Measurements from ENCODE around the gene CHMP1B.
"Not testable (repeated sequence)": the region's sequence is repeated elsewhere in the genome, so short reads cannot be mapped to it uniquely, and the experiment has no call there.

Gene CHMP1B

DNA sequence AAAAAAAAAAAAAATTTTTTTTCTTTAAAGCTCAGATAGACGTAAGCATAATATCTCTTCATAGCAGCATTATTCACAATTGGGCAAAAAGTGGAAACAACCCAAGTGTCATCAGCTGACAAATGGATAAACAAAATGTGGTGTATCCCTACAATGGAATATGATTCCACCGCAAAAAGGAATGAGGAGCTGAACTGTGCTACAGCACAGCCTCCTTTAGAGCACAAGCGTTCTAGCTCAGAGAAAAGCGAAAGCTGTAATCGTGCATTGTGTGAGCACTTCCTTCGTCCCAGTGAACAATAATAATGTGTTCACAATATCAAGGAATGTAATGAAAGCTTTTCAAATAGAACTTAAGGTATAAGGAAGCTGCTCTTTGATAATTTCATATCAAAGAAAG, 11.7 kb upstream of the CHMP1B start:
- H3K9me3 ChIP-seq (ENCODE audit: control insufficient read depth, insufficient read depth, low read length): no peaks in the 10 kb centered on the region
- H3K27me3 ChIP-seq (ENCODE audit: control insufficient read depth, insufficient read depth, low read length): no peaks in the 10 kb centered on the region
- no peaks in the 10 kb centered on the region for H3K36me3 ChIP-seq (ENCODE audit: control insufficient read depth, insufficient read depth, low read length)
- H3K4me1 ChIP-seq (ENCODE audit: control insufficient read depth, insufficient read depth, low read length): no peaks in the 10 kb centered on the region
- no peak overlapping the region for H3K4me3 ChIP-seq (ENCODE audit: low read depth, low read length)
- no peak overlapping the region for H3K9ac ChIP-seq (ENCODE audit: low read depth, low read length)
- no peak overlapping the region for H3K27ac ChIP-seq (ENCODE audit: low read depth, low read length)

DNA sequence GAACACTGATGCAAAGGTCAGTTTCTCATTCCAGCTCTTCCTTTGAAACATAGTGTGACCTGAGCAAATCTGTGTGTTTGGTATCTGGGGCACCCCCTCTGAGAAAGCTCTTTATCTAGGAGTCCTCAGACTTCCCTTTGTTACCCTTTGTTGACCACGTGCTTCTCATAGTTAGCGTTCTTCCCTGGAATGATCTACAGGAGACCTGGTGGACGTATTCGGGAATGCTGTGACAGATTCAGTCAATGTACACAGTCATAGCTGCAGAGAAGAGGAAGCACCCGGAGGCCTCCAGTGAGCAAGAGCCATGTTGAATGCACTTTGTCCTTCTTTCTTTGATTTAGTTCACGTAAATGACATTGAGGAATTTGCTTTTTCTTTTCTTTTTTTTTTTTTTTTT, 10.7 kb upstream of the CHMP1B start:
- Histone ChIP-seq H3K9me3 (ENCODE audit: control insufficient read depth, insufficient read depth, low read length) (no peaks in the 10 kb centered on the region), H3K4me3 (ENCODE audit: low read depth, low read length) (no peak overlapping the region), H3K27ac (ENCODE audit: low read depth, low read length) (peak overlapping the region; percentile 46), H3K36me3 (ENCODE audit: control insufficient read depth, insufficient read depth, low read length) (no peaks in the 10 kb centered on the region), H3K9ac (ENCODE audit: low read depth, low read length) (no peak overlapping the region), H3K4me1 (ENCODE audit: control insufficient read depth, insufficient read depth, low read length) (no peaks in the 10 kb centered on the region), H3K27me3 (ENCODE audit: control insufficient read depth, insufficient read depth, low read length) (no peaks in the 10 kb centered on the region)

DNA sequence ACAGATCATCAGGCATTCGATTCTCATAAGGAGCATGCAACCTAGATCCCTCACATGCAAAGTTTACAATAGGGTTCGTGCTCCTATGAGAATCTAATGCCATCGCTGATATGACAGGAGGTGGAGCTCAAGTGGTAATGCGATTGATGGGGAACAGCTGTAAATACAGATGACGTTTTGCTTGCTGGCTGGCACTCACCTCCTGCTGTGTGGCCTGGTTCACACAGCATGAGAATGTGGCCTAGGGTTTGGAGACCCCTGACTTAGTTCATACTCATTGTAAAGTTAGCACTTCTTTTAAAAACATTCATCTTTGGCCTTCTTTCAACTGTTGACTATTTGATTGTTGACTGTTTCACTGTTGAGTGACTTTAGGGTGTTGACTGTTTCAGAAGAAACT, 8.7 kb upstream of the CHMP1B start:
- Histone ChIP-seq H3K4me1 (ENCODE audit: control insufficient read depth, insufficient read depth, low read length) (no peaks in the 10 kb centered on the region), H3K4me3 (ENCODE audit: low read depth, low read length) (no peak overlapping the region), H3K27me3 (ENCODE audit: control insufficient read depth, insufficient read depth, low read length) (no peaks in the 10 kb centered on the region), H3K27ac (ENCODE audit: low read depth, low read length) (no peak overlapping the region), H3K9me3 (ENCODE audit: control insufficient read depth, insufficient read depth, low read length) (no peaks in the 10 kb centered on the region), H3K36me3 (ENCODE audit: control insufficient read depth, insufficient read depth, low read length) (no peaks in the 10 kb centered on the region), H3K9ac (ENCODE audit: low read depth, low read length) (no peak overlapping the region)

DNA sequence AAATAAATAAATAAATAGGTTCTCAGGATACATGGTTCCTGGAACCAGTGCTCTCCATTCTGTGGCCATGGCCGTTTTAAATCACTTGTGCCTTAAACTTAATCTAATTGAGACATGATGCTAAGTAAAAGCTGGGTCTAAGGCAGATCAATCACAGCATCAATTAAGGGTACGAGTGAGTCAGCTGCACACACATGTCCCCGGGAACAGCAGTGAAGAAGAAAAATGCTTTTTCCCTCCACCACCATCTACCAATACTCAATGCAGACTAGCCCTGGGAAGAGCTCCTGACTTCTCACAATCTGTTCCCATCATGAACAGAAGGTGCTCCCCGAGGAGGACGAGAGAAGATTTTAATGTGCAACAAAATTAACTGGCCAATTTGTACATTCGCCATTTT, 6.8 kb upstream of the CHMP1B start:
- no peak overlapping the region for H3K9ac ChIP-seq (ENCODE audit: low read depth, low read length)
- no peaks in the 10 kb centered on the region for H3K9me3 ChIP-seq (ENCODE audit: control insufficient read depth, insufficient read depth, low read length)
- no peaks in the 10 kb centered on the region for H3K27me3 ChIP-seq (ENCODE audit: control insufficient read depth, insufficient read depth, low read length)
- no peaks in the 10 kb centered on the region for H3K36me3 ChIP-seq (ENCODE audit: control insufficient read depth, insufficient read depth, low read length)
- H3K27ac ChIP-seq (ENCODE audit: low read depth, low read length): no peak overlapping the region
- H3K4me3 ChIP-seq (ENCODE audit: low read depth, low read length): no peak overlapping the region
- no peaks in the 10 kb centered on the region for H3K4me1 ChIP-seq (ENCODE audit: control insufficient read depth, insufficient read depth, low read length)

DNA sequence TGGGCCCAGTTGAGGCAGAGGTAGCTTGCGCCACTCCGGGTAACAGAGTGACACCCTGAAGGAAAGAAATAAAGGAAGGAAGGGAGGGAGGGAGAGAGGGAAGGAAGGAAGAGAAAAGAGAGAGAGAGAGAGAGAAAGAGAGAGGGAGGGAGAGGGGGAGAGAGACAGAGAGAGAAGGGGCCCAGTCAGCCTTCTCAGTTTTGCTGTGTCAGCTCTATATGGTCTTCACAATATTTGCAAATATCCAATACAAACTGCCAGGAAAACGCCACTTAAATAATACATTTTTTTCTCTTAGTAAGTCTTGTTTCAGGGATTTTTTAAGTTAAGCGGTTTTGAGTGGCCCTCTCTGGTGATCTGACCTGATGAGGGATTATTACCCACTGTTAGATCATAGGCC, 5.6 kb upstream of the CHMP1B start:
- H3K4me1 ChIP-seq (ENCODE audit: control insufficient read depth, insufficient read depth, low read length): peaks cover 6% of the 10 kb centered on the region; the same call in 1 of the 2 replicates
- no peaks in the 10 kb centered on the region for H3K9me3 ChIP-seq (ENCODE audit: control insufficient read depth, insufficient read depth, low read length)
- no peak overlapping the region for H3K4me3 ChIP-seq (ENCODE audit: low read depth, low read length)
- no peak overlapping the region for H3K27ac ChIP-seq (ENCODE audit: low read depth, low read length)
- no peaks in the 10 kb centered on the region for H3K27me3 ChIP-seq (ENCODE audit: control insufficient read depth, insufficient read depth, low read length)
- H3K9ac ChIP-seq (ENCODE audit: low read depth, low read length): no peak overlapping the region
- H3K36me3 ChIP-seq (ENCODE audit: control insufficient read depth, insufficient read depth, low read length): no peaks in the 10 kb centered on the region

DNA sequence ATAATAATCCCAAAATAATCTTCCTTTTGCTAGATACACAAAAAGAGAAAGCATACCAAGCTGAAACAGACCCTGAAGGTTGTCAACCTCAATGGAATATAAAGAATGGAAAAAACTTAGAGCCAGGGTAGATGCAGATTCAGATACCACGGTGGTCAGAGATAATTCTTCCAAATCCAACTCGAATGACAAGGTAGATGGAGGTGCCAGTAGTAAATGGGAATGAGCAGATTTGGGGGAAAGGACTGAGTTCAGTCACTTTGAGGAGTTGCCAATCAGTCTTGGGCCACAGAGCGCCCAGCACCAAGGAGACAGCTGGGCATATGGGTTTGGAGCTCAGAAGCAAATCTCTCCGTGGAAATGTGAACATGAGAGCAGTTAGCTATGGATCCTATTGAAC, 3.4 kb upstream of the CHMP1B start:
- Histone ChIP-seq H3K27me3 (ENCODE audit: control insufficient read depth, insufficient read depth, low read length) (no peaks in the 10 kb centered on the region), H3K27ac (ENCODE audit: low read depth, low read length) (no peak overlapping the region), H3K4me1 (ENCODE audit: control insufficient read depth, insufficient read depth, low read length) (peaks cover 12% of the 10 kb centered on the region; the same call in 1 of the 2 replicates)

DNA sequence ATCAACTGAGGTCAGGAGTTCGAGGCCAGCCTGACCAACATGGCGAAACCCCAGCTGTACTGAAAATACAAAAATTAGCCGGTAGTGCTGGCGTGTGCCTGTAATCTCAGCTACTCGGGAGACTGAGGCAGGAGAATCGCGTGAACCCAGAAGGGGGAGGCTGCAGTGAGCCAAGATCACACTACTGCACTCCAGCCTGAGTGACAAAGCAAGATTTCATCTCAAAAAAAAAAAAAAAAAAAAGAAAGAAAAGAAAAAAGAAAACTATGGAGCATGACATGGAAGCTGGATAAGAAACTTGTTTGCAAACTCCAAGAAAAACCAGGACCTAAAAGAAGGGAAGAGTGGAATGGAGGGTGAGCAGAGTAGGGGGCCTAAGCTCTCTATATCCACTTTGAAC, 1.9 kb upstream of the CHMP1B start:
- H3K36me3 ChIP-seq (ENCODE audit: control insufficient read depth, insufficient read depth, low read length): no peaks in the 10 kb centered on the region
- no peak overlapping the region for H3K9ac ChIP-seq (ENCODE audit: low read depth, low read length)
- no peaks in the 10 kb centered on the region for H3K9me3 ChIP-seq (ENCODE audit: control insufficient read depth, insufficient read depth, low read length)
- no peak overlapping the region for H3K4me3 ChIP-seq (ENCODE audit: low read depth, low read length)
- no peak overlapping the region for H3K27ac ChIP-seq (ENCODE audit: low read depth, low read length)
- H3K4me1 ChIP-seq (ENCODE audit: control insufficient read depth, insufficient read depth, low read length): peaks cover 16% of the 10 kb centered on the region; the same call in 1 of the 2 replicates
- no peaks in the 10 kb centered on the region for H3K27me3 ChIP-seq (ENCODE audit: control insufficient read depth, insufficient read depth, low read length)

More for the DNA sequence above, 3.4 kb upstream of the CHMP1B start:
- H3K9ac ChIP-seq (ENCODE audit: low read depth, low read length): no peak overlapping the region
- H3K4me3 ChIP-seq (ENCODE audit: low read depth, low read length): no peak overlapping the region
- H3K36me3 ChIP-seq (ENCODE audit: control insufficient read depth, insufficient read depth, low read length): no peaks in the 10 kb centered on the region
- no peaks in the 10 kb centered on the region for H3K9me3 ChIP-seq (ENCODE audit: control insufficient read depth, insufficient read depth, low read length)

DNA sequence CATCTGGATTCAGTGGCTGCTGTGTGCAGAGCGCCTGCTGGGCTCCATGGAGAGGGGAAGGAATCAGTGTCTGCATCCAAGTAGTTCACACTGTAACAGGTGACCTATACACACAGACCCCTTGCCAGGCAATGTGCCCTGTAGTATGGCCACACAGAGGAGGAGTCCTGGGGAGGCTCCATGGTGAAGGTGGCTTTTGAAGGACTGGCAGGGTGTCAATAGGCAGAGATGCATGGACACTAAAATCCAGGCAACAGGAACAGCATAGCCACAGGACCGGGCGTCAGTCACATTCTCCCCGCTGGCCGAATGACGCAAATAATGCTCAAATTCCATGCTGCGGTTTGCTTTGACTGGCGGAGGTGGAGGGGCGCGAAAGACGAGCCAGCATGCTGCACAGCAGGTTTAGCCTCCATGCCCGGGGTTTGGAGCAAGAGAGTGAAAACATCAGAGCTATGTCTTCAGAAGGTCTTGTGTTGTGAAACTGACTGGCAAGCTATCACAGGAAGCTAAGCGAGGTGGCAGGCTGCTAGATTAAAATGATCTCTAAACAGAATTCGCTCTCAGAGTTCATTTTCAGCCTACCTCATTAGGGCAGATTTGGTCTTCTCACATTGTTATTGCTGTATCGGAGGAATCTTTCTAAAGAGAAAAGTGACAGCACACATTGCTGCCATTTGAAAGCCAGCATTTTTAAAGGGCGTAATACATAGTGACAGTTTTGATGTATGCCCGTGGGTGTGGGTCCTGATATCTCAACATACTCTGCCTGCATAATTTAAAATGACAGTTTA, 1.2 kb upstream of the CHMP1B start:
- Histone ChIP-seq H3K9ac (ENCODE audit: low read depth, low read length) (no peak overlapping the region), H3K27me3 (ENCODE audit: control insufficient read depth, insufficient read depth, low read length) (no peaks in the 10 kb centered on the region), H3K4me3 (ENCODE audit: low read depth, low read length) (peak overlapping the region; percentile 99), H3K4me1 (ENCODE audit: control insufficient read depth, insufficient read depth, low read length) (peaks cover 16% of the 10 kb centered on the region; the same call in 1 of the 2 replicates), H3K27ac (ENCODE audit: low read depth, low read length) (peak overlapping the region; percentile 22), H3K9me3 (ENCODE audit: control insufficient read depth, insufficient read depth, low read length) (no peaks in the 10 kb centered on the region), H3K36me3 (ENCODE audit: control insufficient read depth, insufficient read depth, low read length) (no peaks in the 10 kb centered on the region)

DNA sequence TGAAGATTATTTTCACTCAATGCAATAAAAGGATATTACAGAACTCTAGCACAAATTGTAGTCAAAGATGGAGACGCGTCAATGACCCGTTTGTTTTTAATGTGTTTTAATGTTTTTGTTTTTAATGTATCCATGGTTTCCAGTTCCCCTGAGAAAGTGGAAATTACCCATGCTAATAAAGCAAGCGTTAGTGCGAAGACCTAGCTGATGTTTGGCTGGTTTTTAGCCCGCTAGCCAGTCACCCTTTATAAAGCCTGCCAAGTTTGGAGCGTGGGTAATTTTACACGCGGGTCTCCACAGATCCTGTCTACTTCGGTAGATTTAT, 430 bp upstream of the CHMP1B start:
- peak overlapping the region; percentile 81 for H3K9ac ChIP-seq (ENCODE audit: low read depth, low read length)

DNA sequence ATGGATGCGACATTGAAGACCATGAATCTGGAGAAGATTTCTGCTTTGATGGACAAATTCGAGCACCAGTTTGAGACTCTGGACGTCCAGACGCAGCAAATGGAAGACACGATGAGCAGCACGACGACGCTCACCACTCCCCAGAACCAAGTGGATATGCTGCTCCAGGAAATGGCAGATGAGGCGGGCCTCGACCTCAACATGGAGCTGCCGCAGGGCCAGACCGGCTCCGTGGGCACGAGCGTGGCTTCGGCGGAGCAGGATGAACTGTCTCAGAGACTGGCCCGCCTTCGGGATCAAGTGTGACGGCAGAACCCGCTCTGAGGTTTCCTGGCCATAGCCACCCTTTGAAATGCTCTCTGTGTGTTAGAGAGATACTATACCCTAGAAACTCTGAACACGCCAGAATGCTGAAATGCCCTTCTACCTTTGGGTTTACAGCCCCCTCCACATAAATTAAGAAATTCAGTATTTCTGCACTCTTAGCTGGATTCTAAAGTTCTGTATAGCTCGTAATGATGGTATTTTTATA, 659 bp downstream of the CHMP1B start:
- no peaks in the 10 kb centered on the region for H3K27me3 ChIP-seq (ENCODE audit: control insufficient read depth, insufficient read depth, low read length)
- H3K4me3 ChIP-seq (ENCODE audit: low read depth, low read length): peak overlapping the region; percentile 99
- H3K36me3 ChIP-seq (ENCODE audit: control insufficient read depth, insufficient read depth, low read length): no peaks in the 10 kb centered on the region
- peak overlapping the region; percentile 97 for H3K9ac ChIP-seq (ENCODE audit: low read depth, low read length)
- peaks cover 18% of the 10 kb centered on the region for H3K4me1 ChIP-seq (ENCODE audit: control insufficient read depth, insufficient read depth, low read length)
- peak overlapping the region; percentile 94 for H3K27ac ChIP-seq (ENCODE audit: low read depth, low read length)
- no peaks in the 10 kb centered on the region for H3K9me3 ChIP-seq (ENCODE audit: control insufficient read depth, insufficient read depth, low read length)

More for the DNA sequence above, 430 bp upstream of the CHMP1B start:
- no peaks in the 10 kb centered on the region for H3K27me3 ChIP-seq (ENCODE audit: control insufficient read depth, insufficient read depth, low read length)
- peak overlapping the region; percentile 94 for H3K27ac ChIP-seq (ENCODE audit: low read depth, low read length)
- H3K36me3 ChIP-seq (ENCODE audit: control insufficient read depth, insufficient read depth, low read length): no peaks in the 10 kb centered on the region
- H3K4me1 ChIP-seq (ENCODE audit: control insufficient read depth, insufficient read depth, low read length): peaks cover 16% of the 10 kb centered on the region; the same call in 1 of the 2 replicates
- no peaks in the 10 kb centered on the region for H3K9me3 ChIP-seq (ENCODE audit: control insufficient read depth, insufficient read depth, low read length)
- peak overlapping the region; percentile 99 for H3K4me3 ChIP-seq (ENCODE audit: low read depth, low read length)

DNA sequence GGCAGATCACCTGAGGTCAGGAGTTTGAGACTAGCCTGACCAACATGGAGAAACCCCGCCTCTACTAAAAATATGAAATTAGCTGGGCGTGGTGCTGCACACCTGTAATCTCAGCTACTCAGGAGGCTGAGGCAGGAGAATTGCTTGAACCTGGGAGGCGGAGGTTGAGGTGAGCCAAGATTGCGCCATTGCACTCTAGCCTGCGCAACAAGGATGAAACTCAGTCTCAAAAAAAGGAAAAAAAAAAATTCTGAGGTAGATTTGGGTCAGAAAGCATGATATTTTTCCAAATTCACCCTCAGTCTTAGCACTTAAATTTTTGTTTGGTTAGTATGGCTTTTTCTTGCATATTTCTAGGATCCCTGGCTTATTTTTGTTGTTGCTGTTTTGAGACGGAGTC, 3.3 kb downstream of the CHMP1B start:
- H3K9me3 ChIP-seq (ENCODE audit: control insufficient read depth, insufficient read depth, low read length); H3K27me3 ChIP-seq (ENCODE audit: control insufficient read depth, insufficient read depth, low read length); H3K27ac ChIP-seq (ENCODE audit: low read depth, low read length); H3K9ac ChIP-seq (ENCODE audit: low read depth, low read length); H3K4me3 ChIP-seq (ENCODE audit: low read depth, low read length); H3K36me3 ChIP-seq (ENCODE audit: control insufficient read depth, insufficient read depth, low read length): not testable (repeated sequence)
- H3K4me1 ChIP-seq (ENCODE audit: control insufficient read depth, insufficient read depth, low read length): peaks cover 30% of the 10 kb centered on the region

All from HUES48 (cell line).